Measurements from ENCODE around the gene IL12RB2.

DNA sequence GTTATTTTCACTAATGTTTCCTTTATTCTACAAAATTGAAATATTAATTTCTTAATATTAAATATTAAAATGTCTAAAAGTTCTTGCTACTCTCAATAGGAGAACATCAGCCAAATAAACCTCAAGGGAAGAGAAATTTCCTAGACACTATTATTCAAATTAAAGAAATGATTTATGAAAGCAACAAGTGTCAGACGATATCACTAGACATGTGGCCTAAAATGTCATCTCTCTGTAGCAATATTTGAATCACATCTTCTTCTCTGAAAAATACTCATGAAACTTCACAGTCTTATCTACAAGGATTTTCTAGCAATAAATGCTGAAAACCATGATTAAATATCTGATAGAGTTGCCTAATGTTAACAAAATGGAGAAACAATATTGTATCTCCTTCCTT, 125.1 kb downstream of the IL12RB2 start:
- TF ChIP-seq, protein P1, sequence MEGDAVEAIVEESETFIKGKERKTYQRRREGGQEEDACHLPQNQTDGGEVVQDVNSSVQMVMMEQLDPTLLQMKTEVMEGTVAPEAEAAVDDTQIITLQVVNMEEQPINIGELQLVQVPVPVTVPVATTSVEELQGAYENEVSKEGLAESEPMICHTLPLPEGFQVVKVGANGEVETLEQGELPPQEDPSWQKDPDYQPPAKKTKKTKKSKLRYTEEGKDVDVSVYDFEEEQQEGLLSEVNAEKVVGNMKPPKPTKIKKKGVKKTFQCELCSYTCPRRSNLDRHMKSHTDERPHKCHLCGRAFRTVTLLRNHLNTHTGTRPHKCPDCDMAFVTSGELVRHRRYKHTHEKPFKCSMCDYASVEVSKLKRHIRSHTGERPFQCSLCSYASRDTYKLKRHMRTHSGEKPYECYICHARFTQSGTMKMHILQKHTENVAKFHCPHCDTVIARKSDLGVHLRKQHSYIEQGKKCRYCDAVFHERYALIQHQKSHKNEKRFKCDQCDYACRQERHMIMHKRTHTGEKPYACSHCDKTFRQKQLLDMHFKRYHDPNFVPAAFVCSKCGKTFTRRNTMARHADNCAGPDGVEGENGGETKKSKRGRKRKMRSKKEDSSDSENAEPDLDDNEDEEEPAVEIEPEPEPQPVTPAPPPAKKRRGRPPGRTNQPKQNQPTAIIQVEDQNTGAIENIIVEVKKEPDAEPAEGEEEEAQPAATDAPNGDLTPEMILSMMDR (conservative IDR thresholded peaks at IDR 0.05): no peak
- TF ChIP-seq EZH2 (IDR thresholded peaks at IDR 0.05; ENCODE audit: low read depth): no peak

Measured in PC-9 (cell line).